HepG2 (cell line): ENCODE measurements around the gene MARCHF2. TPM values are rescaled to one million over a fixed set of nuclear protein-coding genes. Genes with fewer than 3 reads are reported as not detected.

Source experiments
- ARNT2 ChIP-seq: sonication (generic); formaldehyde crosslinking; IDR thresholded peaks from 2 replicates; pipeline ENCODE4 v1.8.0; 2022; ENCODE audit warnings: mild to moderate bottlenecking, low read depth, missing genetic modification reagents, moderate library complexity
- EEA1 ChIP-seq: sonication (generic); formaldehyde crosslinking; IDR thresholded peaks from 2 replicates; pipeline ENCODE4 v1.5.1; 2020; ENCODE audit warnings: mild to moderate bottlenecking, missing genetic modification reagents, borderline replicate concordance
- ELF3 ChIP-seq: IDR thresholded peaks from 2 replicates; pipeline ENCODE4 v1.6.1; 2016; ENCODE audit warnings: missing genetic modification reagents, missing compliant biosample characterization
- FOXA3 ChIP-seq: IDR thresholded peaks from 2 replicates; pipeline ENCODE4 v1.6.1; 2016; ENCODE audit warnings: missing genetic modification reagents, missing compliant biosample characterization
- FOXJ3 ChIP-seq: sonication (generic); formaldehyde crosslinking; IDR thresholded peaks from 2 replicates; pipeline ENCODE4 v1.4.0; 2020; ENCODE audit warnings: missing genetic modification reagents, mild to moderate bottlenecking, borderline replicate concordance
- HMG20B ChIP-seq: conservative IDR thresholded peaks from 2 replicates; pipeline ENCODE4 v1.6.1; 2016; ENCODE audit warnings: missing genetic modification reagents, missing compliant biosample characterization
- IKZF4 ChIP-seq: sonication (generic); formaldehyde crosslinking; IDR thresholded peaks from 2 replicates; pipeline ENCODE4 v1.5.1; 2020; ENCODE audit warnings: borderline replicate concordance, mild to moderate bottlenecking, low read depth, missing genetic modification reagents; ENCODE audit errors: not compliant biosample characterization
- KDM1A ChIP-seq: IDR thresholded peaks from 2 replicates; pipeline ENCODE4 v1.6.1; 2016; ENCODE audit warnings: missing compliant biosample characterization
- NFE2L1 ChIP-seq: sonication (generic); formaldehyde crosslinking; IDR thresholded peaks from 2 replicates; pipeline ENCODE4 v1.4.0; 2020; ENCODE audit warnings: missing genetic modification reagents, mild to moderate bottlenecking, borderline replicate concordance
- NR2F6 ChIP-seq, 2 experiments: IDR thresholded peaks; 2 replicates each; pipeline ENCODE4 v1.6.1; 2016; ENCODE audit warnings: antibody characterized with exemption in 1 of 2, mild to moderate bottlenecking in 1 of 2
- ONECUT2 ChIP-seq: sonication (generic); formaldehyde crosslinking; IDR thresholded peaks from 2 replicates; pipeline ENCODE4 v1.4.0; 2020; ENCODE audit warnings: missing genetic modification reagents
- PHF8 ChIP-seq: sonication (generic); formaldehyde crosslinking; IDR thresholded peaks from 2 replicates; pipeline ENCODE4 v1.5.0; 2020; ENCODE audit warnings: missing genetic modification reagents
- ZFP62 ChIP-seq: sonication (generic); formaldehyde crosslinking; IDR thresholded peaks from 2 replicates; pipeline ENCODE4 v1.4.0; 2020; ENCODE audit warnings: missing genetic modification reagents
- ZMYM3 ChIP-seq: sonication (generic); formaldehyde crosslinking; IDR thresholded peaks from 2 replicates; pipeline ENCODE4 v1.5.1; 2020; ENCODE audit warnings: mild to moderate bottlenecking, missing genetic modification reagents
- ZNF260 ChIP-seq: sonication (generic); formaldehyde crosslinking; IDR thresholded peaks from 2 replicates; pipeline ENCODE4 v1.4.0; 2020; ENCODE audit warnings: missing genetic modification reagents, low read depth, mild to moderate bottlenecking, borderline replicate concordance
- ZNF264 ChIP-seq: sonication (generic); formaldehyde crosslinking; IDR thresholded peaks from 2 replicates; pipeline ENCODE4 v1.4.0; 2020; ENCODE audit warnings: missing genetic modification reagents
- ZNF564 ChIP-seq: sonication (generic); formaldehyde crosslinking; IDR thresholded peaks from 2 replicates; pipeline ENCODE4 v1.8.1; 2023; ENCODE audit warnings: mild to moderate bottlenecking, missing genetic modification reagents
- polyA plus RNA-seq, 8 experiments: library from polyadenylated mRNA; depleted of rRNA in 3 of 8; stranded (reverse) in 7 of 8; unstranded in 1 of 8; fragments of >200 nt; fragmentation: Illumina TruSeq in 4 of 8; extraction: Trizol in 4 of 8; gene quantifications; 2 replicates each; pipeline versions ENCODE4 v1.2.1 to v1.2.3, GENCODE V29; 2011 to 2016; ENCODE audit warnings: low read depth in 4 of 8, missing spikeins in 1 of 8, mixed read lengths in 1 of 8; ENCODE audit not compliant: insufficient read depth in 1 of 8
- total RNA-seq, 5 experiments: library from RNA; depleted of rRNA; stranded (reverse); fragments of >200 nt; fragmentation: Illumina TruSeq; extraction: Trizol; gene quantifications; 2 replicates each; pipeline ENCODE4 v1.2.3, GENCODE V29; 2016; ENCODE audit warnings: low read depth in 1 of 5
- TF ChIP-seq, protein P1 (sequence below): sonication (generic); formaldehyde crosslinking; IDR thresholded peaks from 2 replicates; pipeline ENCODE4 v1.8.1; 2022; ENCODE audit warnings: low read depth, mild to moderate bottlenecking, missing genetic modification reagents
- TF ChIP-seq, protein P2 (sequence below): sonication (generic); formaldehyde crosslinking; conservative IDR thresholded peaks from 2 replicates; pipeline ENCODE4 v1.5.0; 2020; ENCODE audit warnings: missing genetic modification reagents
- TF ChIP-seq, protein P3 (sequence below): sonication (generic); formaldehyde crosslinking; IDR thresholded peaks from 2 replicates; pipeline ENCODE4 v1.5.0; 2020; ENCODE audit warnings: missing genetic modification reagents
- TF ChIP-seq, protein P4 (sequence below): sonication (generic); formaldehyde crosslinking; IDR thresholded peaks from 2 replicates; pipeline ENCODE4 v1.8.1; 2023; ENCODE audit warnings: mild to moderate bottlenecking, moderate library complexity, missing genetic modification reagents
- TF ChIP-seq, protein P5 (sequence below): sonication (generic); formaldehyde crosslinking; IDR thresholded peaks from 2 replicates; pipeline ENCODE4 v1.4.0; 2020; ENCODE audit warnings: missing genetic modification reagents

The MARCHF2 gene
- total and polyA plus RNA-seq, 2 of the 13 experiments (the other 11 are each of a cell fraction or from before 2014, with no cell fraction given), result 12.7 to 13.0 TPM

DNA sequence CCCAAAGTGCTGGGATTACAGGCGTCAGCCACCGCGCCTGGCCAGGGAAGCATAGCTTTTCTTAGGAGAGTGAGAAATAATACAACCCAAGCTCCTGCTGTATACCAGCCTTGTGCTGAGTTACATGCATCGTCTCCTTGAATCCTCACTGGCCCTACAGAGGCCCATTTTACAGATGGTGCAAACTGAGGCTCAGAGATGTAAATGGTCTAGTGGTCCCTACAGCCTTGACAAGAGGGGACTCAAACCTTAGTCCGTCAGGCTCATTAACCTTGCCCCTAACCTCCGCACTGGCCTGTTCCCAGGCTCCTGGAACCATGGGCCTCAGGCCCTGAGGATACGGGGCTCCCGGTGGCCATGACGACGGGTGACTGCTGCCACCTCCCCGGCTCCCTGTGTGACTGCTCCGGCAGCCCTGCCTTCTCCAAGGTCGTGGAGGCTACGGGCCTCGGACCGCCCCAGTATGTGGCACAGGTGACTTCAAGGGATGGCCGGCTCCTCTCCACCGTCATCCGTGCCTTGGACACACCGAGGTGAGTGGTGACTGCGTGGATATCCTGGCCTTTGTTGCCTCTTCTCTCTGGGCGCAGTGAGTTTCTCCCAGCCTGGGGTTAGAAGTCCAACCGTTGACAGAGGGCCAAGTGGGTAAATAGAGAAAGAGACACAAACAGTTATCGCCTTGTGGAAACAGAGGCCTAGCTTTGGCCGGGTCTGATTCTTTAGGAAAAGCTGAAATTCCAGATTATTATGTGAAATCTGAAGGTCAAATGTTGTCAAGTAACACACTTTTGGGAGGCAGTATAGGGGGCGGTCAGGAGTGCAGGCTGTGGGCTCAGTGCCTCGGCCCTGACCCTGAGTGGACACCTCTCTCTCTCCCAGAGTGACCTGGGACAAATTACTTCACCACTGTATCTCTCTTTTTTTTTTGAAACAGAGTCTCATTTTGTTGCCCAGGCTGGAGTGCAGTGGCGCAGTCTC lies 8.7 kb downstream of the MARCHF2 start (continued):
- TF ChIP-seq, protein P1, sequence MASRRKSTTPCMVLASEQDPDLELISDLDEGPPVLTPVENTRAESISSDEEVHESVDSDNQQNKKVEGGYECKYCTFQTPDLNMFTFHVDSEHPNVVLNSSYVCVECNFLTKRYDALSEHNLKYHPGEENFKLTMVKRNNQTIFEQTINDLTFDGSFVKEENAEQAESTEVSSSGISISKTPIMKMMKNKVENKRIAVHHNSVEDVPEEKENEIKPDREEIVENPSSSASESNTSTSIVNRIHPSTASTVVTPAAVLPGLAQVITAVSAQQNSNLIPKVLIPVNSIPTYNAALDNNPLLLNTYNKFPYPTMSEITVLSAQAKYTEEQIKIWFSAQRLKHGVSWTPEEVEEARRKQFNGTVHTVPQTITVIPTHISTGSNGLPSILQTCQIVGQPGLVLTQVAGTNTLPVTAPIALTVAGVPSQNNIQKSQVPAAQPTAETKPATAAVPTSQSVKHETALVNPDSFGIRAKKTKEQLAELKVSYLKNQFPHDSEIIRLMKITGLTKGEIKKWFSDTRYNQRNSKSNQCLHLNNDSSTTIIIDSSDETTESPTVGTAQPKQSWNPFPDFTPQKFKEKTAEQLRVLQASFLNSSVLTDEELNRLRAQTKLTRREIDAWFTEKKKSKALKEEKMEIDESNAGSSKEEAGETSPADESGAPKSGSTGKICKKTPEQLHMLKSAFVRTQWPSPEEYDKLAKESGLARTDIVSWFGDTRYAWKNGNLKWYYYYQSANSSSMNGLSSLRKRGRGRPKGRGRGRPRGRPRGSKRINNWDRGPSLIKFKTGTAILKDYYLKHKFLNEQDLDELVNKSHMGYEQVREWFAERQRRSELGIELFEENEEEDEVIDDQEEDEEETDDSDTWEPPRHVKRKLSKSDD (CRISPR knock-in tag), result no peak
- no peak for TF ChIP-seq NFE2L1
- no peak for TF ChIP-seq IKZF4 (CRISPR knock-in tag)
- TF ChIP-seq, protein P2, sequence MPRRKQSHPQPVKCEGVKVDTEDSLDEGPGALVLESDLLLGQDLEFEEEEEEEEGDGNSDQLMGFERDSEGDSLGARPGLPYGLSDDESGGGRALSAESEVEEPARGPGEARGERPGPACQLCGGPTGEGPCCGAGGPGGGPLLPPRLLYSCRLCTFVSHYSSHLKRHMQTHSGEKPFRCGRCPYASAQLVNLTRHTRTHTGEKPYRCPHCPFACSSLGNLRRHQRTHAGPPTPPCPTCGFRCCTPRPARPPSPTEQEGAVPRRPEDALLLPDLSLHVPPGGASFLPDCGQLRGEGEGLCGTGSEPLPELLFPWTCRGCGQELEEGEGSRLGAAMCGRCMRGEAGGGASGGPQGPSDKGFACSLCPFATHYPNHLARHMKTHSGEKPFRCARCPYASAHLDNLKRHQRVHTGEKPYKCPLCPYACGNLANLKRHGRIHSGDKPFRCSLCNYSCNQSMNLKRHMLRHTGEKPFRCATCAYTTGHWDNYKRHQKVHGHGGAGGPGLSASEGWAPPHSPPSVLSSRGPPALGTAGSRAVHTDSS (CRISPR knock-in tag), result peak; percentile 88; the same call in 1 of the 2 replicates
- TF ChIP-seq, protein P3, sequence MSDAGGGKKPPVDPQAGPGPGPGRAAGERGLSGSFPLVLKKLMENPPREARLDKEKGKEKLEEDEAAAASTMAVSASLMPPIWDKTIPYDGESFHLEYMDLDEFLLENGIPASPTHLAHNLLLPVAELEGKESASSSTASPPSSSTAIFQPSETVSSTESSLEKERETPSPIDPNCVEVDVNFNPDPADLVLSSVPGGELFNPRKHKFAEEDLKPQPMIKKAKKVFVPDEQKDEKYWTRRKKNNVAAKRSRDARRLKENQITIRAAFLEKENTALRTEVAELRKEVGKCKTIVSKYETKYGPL (CRISPR knock-in tag), result no peak
- TF ChIP-seq EEA1 (CRISPR knock-in tag), result no peak; the same call in 1 of the 2 replicates
- no peak for TF ChIP-seq ZFP62
- peak; percentile 74 for TF ChIP-seq FOXA3 (CRISPR knock-in tag)
- TF ChIP-seq ZMYM3 (CRISPR knock-in tag), result peak; percentile 98
- TF ChIP-seq, protein P4, sequence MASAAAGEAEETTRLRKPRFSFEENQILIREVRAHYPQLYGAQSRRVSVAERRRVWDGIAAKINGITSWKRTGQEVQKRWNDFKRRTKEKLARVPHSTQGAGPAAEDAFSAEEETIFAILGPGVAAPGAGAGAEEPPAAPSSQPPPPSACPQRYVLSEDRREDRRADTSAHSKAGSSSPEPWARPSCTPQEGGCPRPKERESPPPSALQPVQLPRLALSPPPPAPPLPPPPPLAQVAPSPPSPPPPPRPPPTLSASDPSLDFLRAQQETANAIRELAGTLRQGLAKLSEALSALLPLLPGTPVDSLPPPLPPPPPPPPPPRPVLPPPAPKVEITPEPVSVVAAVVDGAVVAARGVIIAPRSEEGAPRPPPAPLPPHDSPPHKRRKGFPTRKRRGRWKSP (CRISPR knock-in tag), result no peak
- 0 out of 2 replicates have a peak, but pooled peaks have one; percentile 51 for TF ChIP-seq ZNF264 (CRISPR knock-in tag)
- TF ChIP-seq ZNF564 (CRISPR knock-in tag), result 0 out of 2 replicates have a peak, but pooled peaks have one; percentile 9
- no peak for TF ChIP-seq HMG20B (CRISPR knock-in tag)
- TF ChIP-seq, protein P5, sequence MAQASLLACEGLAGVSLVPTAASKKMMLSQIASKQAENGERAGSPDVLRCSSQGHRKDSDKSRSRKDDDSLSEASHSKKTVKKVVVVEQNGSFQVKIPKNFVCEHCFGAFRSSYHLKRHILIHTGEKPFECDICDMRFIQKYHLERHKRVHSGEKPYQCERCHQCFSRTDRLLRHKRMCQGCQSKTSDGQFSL (CRISPR knock-in tag), result 0 out of 2 replicates have a peak, but pooled peaks have one; percentile 28
- no peak for TF ChIP-seq ZNF260 (CRISPR knock-in tag)
- peak; percentile 51; the same call in 1 of the 2 replicates for TF ChIP-seq PHF8 (CRISPR knock-in tag)
- TF ChIP-seq NR2F6 (IDR thresholded peaks at IDR 0.05), result peak; percentile 82
- peak; percentile 82 for TF ChIP-seq NR2F6 (CRISPR knock-in tag; IDR thresholded peaks at IDR 0.05)
- peak; percentile 95; the same call in 1 of the 2 replicates for TF ChIP-seq KDM1A
- TF ChIP-seq ONECUT2, result no peak
- 0 out of 2 replicates have a peak, but pooled peaks have one; percentile 34 for TF ChIP-seq ARNT2 (CRISPR knock-in tag)
- TF ChIP-seq ELF3 (CRISPR knock-in tag), result no peak
- 0 out of 2 replicates have a peak, but pooled peaks have one; percentile 33 for TF ChIP-seq FOXJ3 (CRISPR knock-in tag)
